Measurements from ENCODE around the gene NBAS.

GRCh38 chr2:15187702-15188101 lies 373.4 kb downstream of the NBAS start:
- TF ChIP-seq, protein P1, sequence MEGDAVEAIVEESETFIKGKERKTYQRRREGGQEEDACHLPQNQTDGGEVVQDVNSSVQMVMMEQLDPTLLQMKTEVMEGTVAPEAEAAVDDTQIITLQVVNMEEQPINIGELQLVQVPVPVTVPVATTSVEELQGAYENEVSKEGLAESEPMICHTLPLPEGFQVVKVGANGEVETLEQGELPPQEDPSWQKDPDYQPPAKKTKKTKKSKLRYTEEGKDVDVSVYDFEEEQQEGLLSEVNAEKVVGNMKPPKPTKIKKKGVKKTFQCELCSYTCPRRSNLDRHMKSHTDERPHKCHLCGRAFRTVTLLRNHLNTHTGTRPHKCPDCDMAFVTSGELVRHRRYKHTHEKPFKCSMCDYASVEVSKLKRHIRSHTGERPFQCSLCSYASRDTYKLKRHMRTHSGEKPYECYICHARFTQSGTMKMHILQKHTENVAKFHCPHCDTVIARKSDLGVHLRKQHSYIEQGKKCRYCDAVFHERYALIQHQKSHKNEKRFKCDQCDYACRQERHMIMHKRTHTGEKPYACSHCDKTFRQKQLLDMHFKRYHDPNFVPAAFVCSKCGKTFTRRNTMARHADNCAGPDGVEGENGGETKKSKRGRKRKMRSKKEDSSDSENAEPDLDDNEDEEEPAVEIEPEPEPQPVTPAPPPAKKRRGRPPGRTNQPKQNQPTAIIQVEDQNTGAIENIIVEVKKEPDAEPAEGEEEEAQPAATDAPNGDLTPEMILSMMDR (IDR thresholded peaks at IDR 0.05; ENCODE audit: low read length), result no peak
- no peak for TF ChIP-seq EZH2 (IDR thresholded peaks at IDR 0.05; ENCODE audit: borderline replicate concordance, low read length)

Measured in OCI-LY1 (cell line).